ENCODE data around the gene UTP14C.

GRCh38 chr13:51981355-51981754 lies 43.1 kb upstream of the UTP14C start:
- TF ChIP-seq CTCF (IDR thresholded peaks at IDR 0.05) (no peak), POLR2A (IDR thresholded peaks at IDR 0.05) (no peak)
